Measurements from ENCODE around the gene ADGRV1.
A peak's percentile ranks its signal among the peaks of the same experiment; 100 is the strongest.
"Not testable (repeated sequence)": the region's sequence is repeated elsewhere in the genome, so short reads cannot be mapped to it uniquely, and the experiment has no call there.

ADGRV1 gene

GRCh38 chr5:90553711-90554110, 4.9 kb upstream of the ADGRV1 start:
- no peak for DNase-seq

DNA sequence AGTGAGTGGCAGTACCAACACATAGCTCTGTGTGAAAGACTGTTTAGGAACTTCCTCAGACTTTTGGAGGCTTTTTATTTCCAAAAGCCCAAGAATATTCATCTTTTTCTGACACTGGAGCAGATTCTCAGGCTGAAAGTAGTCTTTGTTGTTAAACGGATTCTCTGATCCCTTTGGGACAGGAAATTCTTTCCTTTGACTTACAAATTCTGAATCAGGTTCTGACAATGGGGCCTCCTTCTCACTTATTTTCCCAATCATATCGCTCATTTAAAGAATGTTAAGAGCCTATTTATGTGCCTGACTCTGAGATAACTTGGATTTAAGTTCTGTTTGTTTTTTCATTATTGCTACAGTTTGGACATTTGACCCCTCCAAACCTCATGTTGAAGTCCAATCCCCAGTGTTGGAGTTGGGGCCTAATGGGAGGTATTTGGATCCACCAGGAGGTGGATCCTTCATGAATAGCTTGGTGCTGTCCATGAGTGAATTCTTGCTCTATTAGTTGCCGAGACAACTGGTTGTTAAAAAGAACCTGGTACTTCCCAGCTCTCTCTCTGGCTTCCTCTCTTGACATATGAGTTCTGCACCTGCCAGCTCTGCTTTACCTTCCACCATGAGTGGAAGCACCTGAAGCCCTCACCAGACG, 4.1 kb upstream of the ADGRV1 start:
- no peak for DNase-seq

GRCh38 chr5:90555666-90556065, 2.9 kb upstream of the ADGRV1 start:
- DNase-seq = no peak

DNA sequence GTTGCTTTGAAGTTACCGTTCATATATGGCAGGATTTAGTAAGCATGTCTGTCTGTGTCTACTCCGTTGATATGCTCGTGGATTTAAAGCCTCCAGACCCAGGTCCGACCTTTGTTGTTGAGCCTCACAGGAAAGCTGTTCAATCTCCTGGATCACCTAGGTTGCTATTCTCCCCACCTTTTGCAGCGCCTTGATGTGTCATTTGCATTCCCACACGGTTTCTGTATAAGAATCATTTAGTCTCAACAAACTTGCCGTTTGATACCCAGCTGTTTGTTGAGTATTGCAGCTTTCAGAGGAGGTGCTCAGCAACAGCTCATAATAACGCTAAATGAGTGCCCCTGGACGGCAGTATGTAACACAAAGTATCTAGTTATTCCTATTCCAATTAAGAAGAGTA, 1.2 kb upstream of the ADGRV1 start:
- DNase-seq = no peak

- no peak for DNase-seq
Measured at GRCh38 chr5:90557871-90558270, 726 bp upstream of the ADGRV1 start.

GRCh38 chr5:90560771-90561170, 2.2 kb downstream of the ADGRV1 start:
- no peak for DNase-seq

DNA sequence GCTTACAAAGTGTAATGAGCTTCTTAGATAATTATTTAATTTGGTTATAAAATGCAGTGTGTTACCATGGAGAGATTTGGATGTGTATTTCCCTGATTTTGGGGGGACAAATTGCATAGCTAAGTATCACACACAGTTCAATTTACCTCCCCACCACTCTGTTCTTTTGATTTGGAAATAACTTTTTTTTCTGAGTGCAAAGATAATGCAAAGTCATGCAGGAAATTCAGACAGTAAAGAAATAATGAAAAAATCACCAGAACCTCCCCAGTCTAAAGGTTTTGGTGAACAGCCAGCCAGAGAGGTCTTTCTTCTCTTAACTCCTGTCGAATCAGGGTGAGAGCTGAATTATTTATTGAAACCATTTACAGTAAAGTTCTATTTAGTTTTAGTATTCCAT, 3.2 kb downstream of the ADGRV1 start:
- no peak for DNase-seq

DNA sequence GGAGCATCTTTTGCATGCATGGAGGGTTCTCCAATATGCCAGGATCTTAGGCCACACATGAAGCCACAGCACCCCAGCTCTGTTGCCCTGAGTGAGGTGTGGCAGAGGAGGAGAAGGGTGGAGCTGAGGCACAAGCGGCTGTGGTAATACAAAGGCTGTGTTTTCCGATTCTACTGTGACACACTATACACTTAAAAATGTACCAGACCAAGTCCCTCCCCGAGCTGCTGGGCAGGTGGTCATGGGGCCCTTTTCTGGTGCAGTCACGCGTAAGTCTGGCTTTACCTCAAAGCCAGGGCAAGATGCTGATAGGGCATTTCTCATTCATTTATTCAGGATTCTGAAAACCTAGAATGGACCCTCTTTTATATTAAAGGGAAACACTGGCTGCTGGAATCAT, 3.7 kb downstream of the ADGRV1 start:
- DNase-seq = peak; percentile 41

- no peak for DNase-seq
Measured at GRCh38 chr5:90563108-90563507, 4.5 kb downstream of the ADGRV1 start.

GRCh38 chr5:90565491-90565890, 6.9 kb downstream of the ADGRV1 start:
- no peak for DNase-seq

GRCh38 chr5:90569084-90569483, 10.5 kb downstream of the ADGRV1 start:
- DNase-seq = no peak

- no peak for DNase-seq
Measured at GRCh38 chr5:90570034-90570433, 11.4 kb downstream of the ADGRV1 start.

- no peak for DNase-seq
Measured at GRCh38 chr5:90571147-90571773, 12.7 kb downstream of the ADGRV1 start.

DNA sequence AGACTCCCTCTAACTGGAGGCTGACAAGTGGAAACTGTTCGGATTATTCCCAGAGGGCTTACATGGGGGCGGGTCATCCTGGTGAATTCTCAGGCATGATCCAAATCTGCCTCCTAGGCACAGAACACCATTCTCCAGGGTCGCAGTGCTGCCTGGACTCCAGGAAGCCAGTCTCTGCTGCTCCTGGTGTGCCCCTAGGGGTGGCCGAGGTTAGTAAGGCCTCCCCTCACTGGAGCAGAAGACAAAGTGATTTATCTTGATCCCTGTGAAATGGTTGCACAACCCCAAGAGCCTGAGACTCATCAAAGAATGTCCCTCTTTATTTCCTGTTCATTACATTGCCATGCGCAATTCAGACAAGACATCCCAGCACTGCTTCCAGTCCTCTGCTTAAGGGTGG, 17.1 kb downstream of the ADGRV1 start:
- DNase-seq = no peak

DNA sequence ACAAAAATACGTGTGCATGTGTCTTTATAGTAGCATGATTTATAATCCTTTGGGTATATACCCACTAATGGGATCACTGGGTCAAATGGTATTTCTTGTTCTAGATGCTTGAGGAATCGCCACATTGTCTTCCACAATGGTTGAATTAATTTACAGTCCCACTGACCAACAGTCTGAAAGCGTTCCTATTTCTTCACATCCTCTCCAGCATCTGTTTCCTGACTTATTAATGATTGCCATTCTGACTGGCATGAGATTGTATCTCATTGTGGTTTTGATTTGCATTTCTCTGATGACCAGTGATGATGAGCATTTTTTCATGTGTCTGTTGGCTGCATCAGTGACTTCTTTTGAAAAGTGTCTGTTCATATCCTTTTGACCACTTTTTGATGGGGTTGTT, 18.0 kb downstream of the ADGRV1 start:
- not testable (repeated sequence) for DNase-seq

GRCh38 chr5:90579905-90580304, 21.3 kb downstream of the ADGRV1 start:
- not testable (repeated sequence) for DNase-seq

- DNase-seq = no peak
Measured at GRCh38 chr5:90581956-90582355, 23.4 kb downstream of the ADGRV1 start.

DNA sequence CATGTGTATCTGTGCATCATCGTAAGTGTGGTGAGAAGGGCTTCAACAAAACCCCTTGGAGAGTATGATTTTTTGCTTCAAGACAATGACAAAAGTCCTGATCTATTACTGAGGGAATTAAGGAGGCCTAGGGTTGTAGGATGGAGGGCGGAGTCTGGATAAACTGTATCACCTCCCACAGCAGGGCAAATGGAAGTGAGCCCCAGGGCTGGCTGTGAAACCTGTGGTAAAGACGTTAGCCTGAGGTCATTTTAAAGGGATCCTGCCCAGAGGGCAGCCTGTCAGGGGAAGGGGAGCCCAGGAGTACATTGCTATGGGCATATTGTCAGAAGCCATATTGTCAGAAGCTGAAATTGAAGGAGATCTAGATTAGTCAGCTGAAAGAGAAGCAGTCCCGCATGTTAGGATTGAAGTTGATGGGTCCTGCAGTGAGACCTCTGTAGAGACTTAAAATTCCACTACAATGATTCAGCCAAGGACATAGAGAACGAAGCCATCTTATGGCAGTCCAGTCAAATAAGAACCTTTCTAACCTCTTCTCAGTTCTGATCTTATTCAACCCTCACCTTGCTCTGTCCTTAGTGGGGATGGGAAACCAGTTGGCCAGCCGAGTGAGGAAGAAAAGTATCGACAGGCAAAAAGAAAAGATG, 26.9 kb downstream of the ADGRV1 start:
- no peak for DNase-seq

- no peak for DNase-seq
Measured at GRCh38 chr5:90586469-90586868, 27.9 kb downstream of the ADGRV1 start.

DNA sequence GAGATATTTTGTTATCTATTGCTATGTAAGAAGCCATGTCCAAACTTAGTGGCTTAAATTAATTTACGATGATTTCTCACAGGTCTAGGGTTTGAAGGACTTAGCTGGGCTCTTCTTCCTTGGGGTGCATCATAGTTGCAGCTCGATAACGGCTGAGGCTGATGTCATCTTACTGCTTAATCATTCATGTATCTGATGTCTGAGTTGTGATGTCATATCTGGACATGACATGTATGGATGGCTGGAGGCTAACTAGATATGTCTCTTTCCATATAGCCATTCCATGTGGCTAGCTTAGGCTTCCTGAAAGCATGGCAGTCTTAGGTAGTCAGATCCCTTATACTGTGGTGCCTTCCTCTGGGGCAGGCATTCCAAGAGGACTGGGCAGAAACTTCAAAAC, 31.6 kb downstream of the ADGRV1 start:
- no peak for DNase-seq

DNA sequence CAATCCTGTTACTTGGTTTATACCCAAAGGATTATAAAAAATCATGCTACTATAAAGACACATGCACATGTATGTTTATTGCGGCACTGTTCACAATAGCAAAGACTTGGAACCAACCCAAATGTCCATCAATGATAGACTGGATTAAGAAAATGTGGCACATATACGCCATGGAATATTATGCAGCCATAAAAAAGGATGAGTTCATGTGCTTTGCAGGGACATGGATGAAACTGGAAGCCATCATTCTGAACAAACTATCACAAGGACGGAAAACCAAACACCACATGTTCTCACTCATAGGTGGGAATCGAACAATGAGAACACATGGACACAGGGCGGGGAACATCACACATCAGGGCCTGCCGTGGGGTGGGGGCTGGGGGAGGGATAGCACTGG, 34.5 kb downstream of the ADGRV1 start:
- not testable (repeated sequence) for DNase-seq

- not testable (repeated sequence) for DNase-seq
Measured at GRCh38 chr5:90595766-90596165, 37.2 kb downstream of the ADGRV1 start.

DNA sequence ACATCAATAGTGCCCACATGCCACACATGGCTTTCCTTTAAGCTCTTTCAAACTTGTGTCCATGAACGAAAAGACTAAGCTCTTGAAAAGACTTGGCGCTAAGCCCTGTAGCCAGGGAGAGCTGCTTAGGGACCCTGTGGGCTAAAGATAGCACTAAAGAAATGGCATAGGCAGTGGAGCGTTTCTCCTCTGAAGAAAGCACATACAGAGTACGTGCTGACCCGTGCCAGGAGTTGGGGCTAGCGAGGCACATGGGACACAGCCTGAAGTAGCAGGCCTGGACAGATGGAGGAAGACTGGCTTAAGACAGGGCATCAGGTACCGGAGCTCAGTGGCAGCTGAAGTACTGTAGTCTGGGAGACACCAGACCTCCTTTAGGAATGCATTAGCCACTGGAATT, 39.7 kb downstream of the ADGRV1 start:
- no peak for DNase-seq

GRCh38 chr5:90600307-90600706, 41.7 kb downstream of the ADGRV1 start:
- not testable (repeated sequence) for DNase-seq

DNA sequence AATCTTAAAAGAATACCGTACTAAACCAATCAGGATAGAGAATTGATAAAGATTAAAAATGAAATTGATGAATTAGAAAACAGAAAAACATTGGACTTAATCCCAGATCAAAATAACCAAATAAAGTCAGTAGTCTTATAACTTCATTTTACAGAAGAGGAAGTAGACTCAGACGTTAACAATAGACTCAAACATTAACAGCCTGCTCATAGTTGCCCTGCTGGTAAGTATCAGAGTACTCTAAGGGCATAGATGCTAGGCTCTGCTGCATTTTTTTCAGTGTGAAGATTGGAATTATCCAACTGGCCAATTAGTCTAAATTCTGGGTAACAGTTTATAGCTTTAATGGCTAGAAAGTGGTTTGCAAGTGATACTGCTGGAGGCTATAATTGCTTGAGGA, 42.9 kb downstream of the ADGRV1 start:
- no peak for DNase-seq
